A549 (cell line): ENCODE measurements around the gene HECTD2. TPM values are rescaled to one million over a fixed set of nuclear protein-coding genes. Genes with fewer than 3 reads are reported as not detected.

ENCODE experiments used
- ATAC-seq, 2 experiments: fragments of 200-7000 bp in 1 of 2; fragments of >200 bp in 1 of 2; cut with Nextera tagmentation in 1 of 2; cut with Tn5 transposase in 1 of 2; 3 replicates each; pipeline versions ENCODE4 v1.8.0 to v1.9.1; 2018 to 2020; ENCODE audit warnings: mild to moderate bottlenecking in 1 of 2, moderate library complexity in 1 of 2
- CTCF ChIA-PET: fragments of 300-600 bp; sonication (Branson Sonifier 250); formaldehyde crosslinking; extraction: SDS; loops from one replicate; lab custom pipeline; 2021; ENCODE audit warnings: antibody characterized with exemption, inconsistent platforms; lab: Yijun Ruan, JAX
- POLR2A ChIA-PET: fragments of 350-600 bp; formaldehyde crosslinking; extraction: SDS; loops from one replicate; lab custom pipeline; 2021; ENCODE audit warnings: antibody characterized with exemption, inconsistent platforms; lab: Yijun Ruan, JAX
- DNase-seq, 2 experiments: peaks; one replicate each; pipeline versions ENCODE4 v3.0.0 to v3.0.0-alpha.2; 2011 to 2016; ENCODE audit warnings: low read depth in 1 of 2, low spot score in 1 of 2
- FAIRE-seq: peaks from 2 replicates; lab custom pipeline; 2011; peaks lifted over from hg19 to GRCh38; lab: Jason Lieb, UNC
- H3K27ac ChIP-seq, 2 experiments: fragments of >200 bp; sonication (Bioruptor Twin); formaldehyde crosslinking; 3 replicates each; pipeline ENCODE4 v1.5.1; 2016 to 2017
- H3K4me1 ChIP-seq: fragments of >200 bp; sonication (Bioruptor Twin); formaldehyde crosslinking; 3 replicates; pipeline ENCODE4 v1.6.1; 2016
- H3K4me2 ChIP-seq: fragments of >200 bp; sonication (Bioruptor Twin); formaldehyde crosslinking; 3 replicates; pipeline ENCODE4 v1.6.1; 2016
- H3K4me3 ChIP-seq: fragments of >200 bp; sonication (Bioruptor Twin); formaldehyde crosslinking; 3 replicates; pipeline ENCODE4 v1.5.1; 2016
- H3K9me3 ChIP-seq: fragments of >200 bp; sonication (Bioruptor Twin); formaldehyde crosslinking; 3 replicates; pipeline ENCODE4 v1.6.1; 2016
- ATOH8 ChIP-seq: fragments of 250-450 bp; sonication (Bioruptor Pico); IDR thresholded peaks from 2 replicates; pipeline ENCODE4 v1.5.0; 2020; ENCODE audit warnings: low read depth, mild to moderate bottlenecking, moderate library complexity
- BCL3 ChIP-seq: fragments of >200 bp; sonication (Bioruptor Twin); formaldehyde crosslinking; IDR thresholded peaks from 3 replicates; pipeline ENCODE4 v1.6.1; 2016
- BHLHE40 ChIP-seq: IDR thresholded peaks from 2 replicates; pipeline ENCODE4 v1.6.1; 2012; ENCODE audit warnings: low read depth, low read length, inconsistent platforms
- CBX2 ChIP-seq: fragments of 200-600 bp; sonication (generic); IDR thresholded peaks from 2 replicates; pipeline ENCODE4 v1.6.1; 2016; ENCODE audit warnings: low read depth, mild to moderate bottlenecking, borderline replicate concordance
- CEBPB ChIP-seq, 2 experiments: fragments of >200 bp in 1 of 2; sonication (Bioruptor Twin) in 1 of 2; formaldehyde crosslinking in 1 of 2; IDR thresholded peaks; 2 replicates each; pipeline ENCODE4 v1.6.1; 2012 to 2016
- CHD2 ChIP-seq: fragments of 150-350 bp; IDR thresholded peaks from 2 replicates; pipeline ENCODE4 v1.6.1; 2014; ENCODE audit warnings: low read length; ENCODE audit not compliant: partially characterized antibody
- CTCF ChIP-seq: fragments of >200 bp; sonication (Bioruptor Twin); formaldehyde crosslinking; IDR thresholded peaks from 3 replicates; pipeline ENCODE4 v1.5.1; 2016
- ESRRA ChIP-seq: fragments of 150-350 bp; IDR thresholded peaks from 2 replicates; pipeline ENCODE4 v1.6.1; 2014; ENCODE audit warnings: mild to moderate bottlenecking, low read length, borderline replicate concordance
- FOXS1 ChIP-seq: fragments of 250-450 bp; sonication (Bioruptor Pico); IDR thresholded peaks from 2 replicates; pipeline ENCODE4 v1.5.0; 2020; ENCODE audit warnings: mild to moderate bottlenecking, moderate library complexity
- GATA3 ChIP-seq: IDR thresholded peaks from 2 replicates; pipeline ENCODE4 v1.6.1; 2012; ENCODE audit warnings: borderline replicate concordance
- HES2 ChIP-seq: fragments of >200 bp; sonication (Bioruptor Twin); formaldehyde crosslinking; IDR thresholded peaks from 2 replicates; pipeline ENCODE4 v1.6.1; 2016
- HEYL ChIP-seq: fragments of 250-450 bp; sonication (Bioruptor Pico); IDR thresholded peaks from 2 replicates; pipeline ENCODE4 v1.8.0; 2021; ENCODE audit warnings: mild to moderate bottlenecking, moderate library complexity
- HOXA7 ChIP-seq: fragments of 250-450 bp; sonication (Bioruptor Pico); IDR thresholded peaks from 2 replicates; pipeline ENCODE4 v1.5.0; 2020; ENCODE audit warnings: mild to moderate bottlenecking, moderate library complexity
- KDM5A ChIP-seq: fragments of 200-600 bp; sonication (generic); IDR thresholded peaks from 2 replicates; pipeline ENCODE4 v1.6.1; 2016; ENCODE audit warnings: antibody characterized with exemption, mild to moderate bottlenecking
- MAZ ChIP-seq: fragments of 150-350 bp; IDR thresholded peaks from 2 replicates; pipeline ENCODE4 v1.6.1; 2014; ENCODE audit warnings: antibody characterized with exemption, low read depth, low read length, borderline replicate concordance
- MYC ChIP-seq: IDR thresholded peaks from 2 replicates; pipeline ENCODE4 v1.6.1; 2012; ENCODE audit warnings: mild to moderate bottlenecking, inconsistent platforms, low read length, improper control_type of control experiment, borderline replicate concordance
- NPAS2 ChIP-seq: fragments of 250-450 bp; sonication (Bioruptor Pico); IDR thresholded peaks from 2 replicates; pipeline ENCODE4 v1.8.0; 2022; ENCODE audit warnings: mild to moderate bottlenecking, moderate library complexity, borderline replicate concordance
- NR3C1 ChIP-seq: fragments of >200 bp; sonication (Bioruptor Twin); formaldehyde crosslinking; IDR thresholded peaks from 3 replicates; pipeline ENCODE4 v1.6.1; 2017
- PBX3 ChIP-seq: IDR thresholded peaks from 2 replicates; pipeline ENCODE4 v1.6.1; 2012
- PHF8 ChIP-seq: fragments of 200-600 bp; sonication (generic); IDR thresholded peaks from 2 replicates; pipeline ENCODE4 v1.6.1; 2016; ENCODE audit warnings: low read depth, mild to moderate bottlenecking, antibody characterized with exemption, moderate library complexity, borderline replicate concordance
- POLR2AphosphoS2 ChIP-seq: conservative IDR thresholded peaks from 2 replicates; pipeline ENCODE4 v1.6.1; 2012; ENCODE audit warnings: low read length, improper control_type of control experiment, inconsistent platforms
- RAD21 ChIP-seq, 2 experiments: fragments of >200 bp in 1 of 2; sonication (Bioruptor Twin) in 1 of 2; formaldehyde crosslinking in 1 of 2; IDR thresholded peaks in 1 of 2; conservative IDR thresholded peaks in 1 of 2; 2 replicates in 1 of 2; 3 replicates in 1 of 2; pipeline ENCODE4 v1.6.1; 2012 to 2018; ENCODE audit warnings: inconsistent platforms in 1 of 2
- RARB ChIP-seq: fragments of 250-450 bp; sonication (Bioruptor Pico); IDR thresholded peaks from 2 replicates; pipeline ENCODE4 v1.8.0; 2021; ENCODE audit warnings: mild to moderate bottlenecking, moderate library complexity
- RCOR1 ChIP-seq: fragments of 150-350 bp; IDR thresholded peaks from 2 replicates; pipeline ENCODE4 v1.6.1; 2014; ENCODE audit warnings: antibody characterized with exemption, low read length, low read depth
- REST ChIP-seq: fragments of 200-600 bp; sonication (generic); IDR thresholded peaks from 2 replicates; pipeline ENCODE4 v1.6.1; 2016; ENCODE audit warnings: antibody characterized with exemption, mild to moderate bottlenecking, moderate library complexity
- RNF2 ChIP-seq: fragments of 200-600 bp; sonication (generic); IDR thresholded peaks from 2 replicates; pipeline ENCODE4 v1.6.1; 2016; ENCODE audit warnings: low read depth, mild to moderate bottlenecking, antibody characterized with exemption, moderate library complexity, borderline replicate concordance
- SREBF2 ChIP-seq: fragments of 450-650 bp; IDR thresholded peaks from 2 replicates; pipeline ENCODE4 v1.6.1; 2014; ENCODE audit warnings: mild to moderate bottlenecking, moderate library complexity
- TFCP2L1 ChIP-seq: fragments of 250-450 bp; sonication (Bioruptor Pico); IDR thresholded peaks from 2 replicates; pipeline ENCODE4 v1.5.0; 2021; ENCODE audit warnings: mild to moderate bottlenecking
- ZFP36 ChIP-seq: fragments of 450-650 bp; IDR thresholded peaks from 2 replicates; pipeline ENCODE4 v1.6.1; 2014; ENCODE audit warnings: borderline replicate concordance; ENCODE audit not compliant: partially characterized antibody
- ZSCAN20 ChIP-seq: fragments of 250-450 bp; sonication (Bioruptor Pico); IDR thresholded peaks from 2 replicates; pipeline ENCODE4 v1.8.0; 2022; ENCODE audit warnings: mild to moderate bottlenecking, moderate library complexity
- WGBS: methylation state at CpG from one replicate; pipeline ENCODE4 v1.1.6; 2017; ENCODE audit errors: missing lambda C conversion rate; 5-methylcytosine and 5-hydroxymethylcytosine counted together
- polyA minus RNA-seq: library from RNA; depleted of rRNA, polyadenylated mRNA; stranded (reverse); fragments of >200 nt; gene quantifications from 2 replicates; pipeline ENCODE4 v1.2.3, GENCODE V29; 2011; rRNA and poly(A)+ RNA removed
- polyA plus RNA-seq, 4 experiments: library from polyadenylated mRNA; depleted of rRNA in 3 of 4; stranded (reverse); fragments of >200 nt; fragmentation: RNase III in 1 of 4; extraction: RNeasy Plus Mini Kit Qiagen cat#74134 plus additional on column Dnase treatment in 1 of 4; gene quantifications; 2 replicates in 3 of 4; 3 replicates in 1 of 4; pipeline ENCODE4 v1.2.3, GENCODE V29; 2011 to 2017

Gene HECTD2
- polyA plus RNA-seq (2011; rRNA removed) (13.4 and 13.9 TPM in 2 replicates), polyA plus RNA-seq (2017; fragmentation: RNase III; extraction: RNeasy Plus Mini Kit Qiagen cat#74134 plus additional on column Dnase treatment) (3.8 to 5.7 TPM (median 4.1 TPM) in 3 replicates), polyA minus RNA-seq (7.6 and 11.0 TPM in 2 replicates)
- 2.0 and 2.6 TPM in 2 replicates for polyA plus RNA-seq (2012; cell fraction: cytosol; rRNA removed)
- polyA plus RNA-seq (2012; cell fraction: nucleus; rRNA removed), result 2.6 and 3.3 TPM in 2 replicates

GRCh38 chr10:91409869-91410637 lies at the start of gene HECTD2:
Gene HECTD2, plus strand, starts transcription at chr10:91410344. Its CDS starts 95 bp downstream, at chr10:91410439.
- Histone ChIP-seq H3K27ac (peak within 1 kb of the TSS; percentile 96 to 99), H3K9me3 (no peaks in the 10 kb centered on the region), H3K4me2 (peak within 1 kb of the TSS; percentile 78), H3K4me1 (peaks cover 14% of the 10 kb centered on the region; the same call in 1 of the 3 replicates), H3K4me3 (peak within 1 kb of the TSS; percentile 71)
- FAIRE-seq (no peak), ATAC-seq (peak; percentile 84 to 87), DNase-seq (peak; percentile 52 to 82)
- ChIA-PET POLR2A (interaction anchor here (1.5 to 1.8 kb wide), 2 partner anchors 223 to 513 kb away, joined by 4 to 7 read pairs; partner anchors contain the start of genes BTAF1 and PPP1R3C), CTCF (interaction anchor here (0.6 to 2.5 kb wide), 11 partner anchors 11 to 285 kb away, joined by 3 to 10 read pairs (median 3); no protein-coding TSS in a partner anchor)
- WGBS, result under 1% methylated on average over 40 of the region's 111 CpGs
- TF ChIP-seq ZSCAN20 (CRISPR knock-in tag), result no peak
- no peak for TF ChIP-seq MAZ
- no peak for TF ChIP-seq ESRRA
- no peak for TF ChIP-seq RARB
- TF ChIP-seq NPAS2 (CRISPR knock-in tag), result no peak
- TF ChIP-seq NR3C1, result no peak
- no peak for TF ChIP-seq POLR2AphosphoS2
- peak; percentile 52; the same call in 1 of the 2 replicates for TF ChIP-seq PHF8
- no peak for TF ChIP-seq SREBF2
- no peak for TF ChIP-seq HES2
- no peak; a peak in 2 of 5 replicates for TF ChIP-seq RAD21 (conservative IDR thresholded peaks at IDR 0.05 in 1 of 2, IDR thresholded peaks at IDR 0.05 in 1 of 2)
- TF ChIP-seq CEBPB (IDR thresholded peaks at IDR 0.05), result no peak
- no peak for TF ChIP-seq REST
- TF ChIP-seq HEYL (CRISPR knock-in tag), result no peak
- no peak for TF ChIP-seq RNF2
- no peak for TF ChIP-seq HOXA7 (CRISPR knock-in tag)
- TF ChIP-seq BHLHE40, result no peak
- no peak for TF ChIP-seq TFCP2L1 (CRISPR knock-in tag)
- TF ChIP-seq BCL3, result no peak; the same call in 1 of the 3 replicates
- peak; percentile 73 for TF ChIP-seq CTCF
- no peak for TF ChIP-seq PBX3
- no peak for TF ChIP-seq MYC
- TF ChIP-seq CHD2, result no peak
- TF ChIP-seq CBX2, result no peak
- TF ChIP-seq FOXS1 (CRISPR knock-in tag), result no peak
- no peak for TF ChIP-seq ATOH8 (CRISPR knock-in tag)
- no peak for TF ChIP-seq ZFP36
- no peak for TF ChIP-seq KDM5A
- no peak; the same call in 1 of the 2 replicates for TF ChIP-seq GATA3
- TF ChIP-seq RCOR1, result no peak
